RWPE2 (cell line): Measurements from ENCODE around the gene CAPG.
A peak's percentile ranks its signal among the peaks of the same experiment; 100 is the strongest.
"Not testable (repeated sequence)": the region's sequence is repeated elsewhere in the genome, so short reads cannot be mapped to it uniquely, and the experiment has no call there.

Experiments used
- ATAC-seq: fragments of 200-7000 bp; cut with Tn5 transposase; 3 replicates; pipeline ENCODE4 v1.9.1; 2021; ENCODE audit warnings: low read depth
- DNase-seq: peaks from one replicate; pipeline ENCODE4 v3.0.0-alpha.2; 2020; ENCODE audit warnings: low spot score
- H3K27ac ChIP-seq: fragments of 450-650 bp; 2 replicates; pipeline ENCODE4 v1.5.1; 2017; ENCODE audit warnings: mild to moderate bottlenecking; ENCODE audit not compliant: poor library complexity, severe bottlenecking
- H3K27me3 ChIP-seq: fragments of 250-450 bp; sonication (Bioruptor Pico); 2 replicates; pipeline ENCODE4 v1.5.1; 2021; ENCODE audit warnings: mild to moderate bottlenecking, moderate library complexity; ENCODE audit not compliant: insufficient read depth, poor library complexity, severe bottlenecking
- H3K36me3 ChIP-seq: fragments of 250-450 bp; sonication (Bioruptor Pico); 2 replicates; pipeline ENCODE4 v1.5.1; 2020; ENCODE audit warnings: low read depth, mild to moderate bottlenecking, moderate library complexity
- H3K4me1 ChIP-seq: fragments of 250-450 bp; sonication (Bioruptor Pico); 2 replicates; pipeline ENCODE4 v1.5.1; 2021; ENCODE audit warnings: mild to moderate bottlenecking, moderate library complexity; ENCODE audit not compliant: insufficient read depth, poor library complexity, severe bottlenecking
- H3K4me3 ChIP-seq: fragments of 250-450 bp; sonication (Bioruptor Pico); 2 replicates; pipeline ENCODE4 v1.5.1; 2021; ENCODE audit warnings: mild to moderate bottlenecking, moderate library complexity; ENCODE audit not compliant: severe bottlenecking
- H3K9me3 ChIP-seq: fragments of 250-450 bp; sonication (Bioruptor Pico); 2 replicates; pipeline ENCODE4 v1.5.1; 2021; ENCODE audit warnings: mild to moderate bottlenecking, moderate library complexity; ENCODE audit not compliant: severe bottlenecking
- CTCF ChIP-seq: fragments of 450-650 bp; IDR thresholded peaks from one replicate; pipeline ENCODE4 v1.5.1; 2017; ENCODE audit warnings: mild to moderate bottlenecking, moderate library complexity; ENCODE audit not compliant: poor library complexity, severe bottlenecking

Gene CAPG

GRCh38 chr2:85415980-85416650 lies 5.9 kb upstream of the CAPG start:
- no peaks in the 10 kb centered on the region for H3K27me3 ChIP-seq
- H3K36me3 ChIP-seq = 0 out of 2 replicates have a peak, but pooled peaks cover 5% of the 10 kb centered on the region
- DNase-seq (no peak), ATAC-seq (no peak)
- no peak for TF ChIP-seq CTCF
- no peak overlapping the region for H3K4me3 ChIP-seq
- peaks cover 23% of the 10 kb centered on the region for H3K4me1 ChIP-seq
- H3K27ac ChIP-seq = no peak overlapping the region
- H3K9me3 ChIP-seq = no peaks in the 10 kb centered on the region

- DNase-seq = no peak
- Histone ChIP-seq H3K36me3 (0 out of 2 replicates have a peak, but pooled peaks cover 5% of the 10 kb centered on the region), H3K4me3 (no peak overlapping the region), H3K4me1 (peaks cover 22% of the 10 kb centered on the region), H3K27ac (peak overlapping the region; percentile 80), H3K9me3 (no peaks in the 10 kb centered on the region), H3K27me3 (no peaks in the 10 kb centered on the region)
- TF ChIP-seq CTCF = no peak
- no peak for ATAC-seq
Observed at GRCh38 chr2:85414761-85415553, 4.8 kb upstream of the CAPG start.

- ATAC-seq, H3K27me3 ChIP-seq, H3K4me3 ChIP-seq, H3K36me3 ChIP-seq, DNase-seq, H3K9me3 ChIP-seq: not testable (repeated sequence)
- Histone ChIP-seq H3K4me1 (peaks cover 22% of the 10 kb centered on the region), H3K27ac (peak overlapping the region; percentile 80)
Observed at GRCh38 chr2:85414421-85414759, 4.2 kb upstream of the CAPG start.

- Histone ChIP-seq H3K36me3 (0 out of 2 replicates have a peak, but pooled peaks cover 5% of the 10 kb centered on the region), H3K27me3 (no peaks in the 10 kb centered on the region), H3K27ac (peak overlapping the region; percentile 80), H3K4me1 (peaks cover 19% of the 10 kb centered on the region), H3K9me3 (no peaks in the 10 kb centered on the region), H3K4me3 (peak overlapping the region; percentile 52)
- ATAC-seq (peak; percentile 59), DNase-seq (no peak)
- TF ChIP-seq CTCF = no peak
Observed at GRCh38 chr2:85413592-85414420, 3.6 kb upstream of the CAPG start.

- H3K4me3 ChIP-seq = no peak overlapping the region
Observed at GRCh38 chr2:85411405-85411748, 1.2 kb upstream of the CAPG start.

More at GRCh38 chr2:85411405-85411748, 1.2 kb upstream of the CAPG start:
- Histone ChIP-seq H3K9me3 (no peaks in the 10 kb centered on the region), H3K4me1 (peaks cover 19% of the 10 kb centered on the region), H3K27ac (peak overlapping the region; percentile 80), H3K36me3 (peaks cover 19% of the 10 kb centered on the region; the same call in 1 of the 2 replicates), H3K27me3 (no peaks in the 10 kb centered on the region)
- TF ChIP-seq CTCF = no peak
- DNase-seq = no peak
- no peak for ATAC-seq
